GM20000 (cell line): ENCODE data around the gene CRTAC1.
A peak's percentile ranks its signal among the peaks of the same experiment; 100 is the strongest.

Source experiments
- DNase-seq: peaks from one replicate; pipeline ENCODE4 v3.0.0; 2012; ENCODE audit warnings: low spot score
- CTCF ChIP-seq: IDR thresholded peaks from 2 replicates; pipeline ENCODE4 v1.5.1; 2012; ENCODE audit warnings: mild to moderate bottlenecking, control low read depth; ENCODE audit errors: extremely low read depth, missing control alignments

Gene CRTAC1

GRCh38 chr10:98029149-98030092 lies 1.0 kb downstream of the CRTAC1 start:
- no peak for TF ChIP-seq CTCF
- DNase-seq: peak; percentile 42

GRCh38 chr10:98028168-98028770 lies 2.2 kb downstream of the CRTAC1 start:
- peak; percentile 89 for DNase-seq
- peak; percentile 64 for TF ChIP-seq CTCF

- no peak for DNase-seq
- no peak for TF ChIP-seq CTCF
These were observed 7.4 kb downstream of the CRTAC1 start for GRCh38 chr10:98023024-98023423.

GRCh38 chr10:98020784-98021183 lies 9.6 kb downstream of the CRTAC1 start:
- DNase-seq: no peak
- TF ChIP-seq CTCF: no peak

DNA sequence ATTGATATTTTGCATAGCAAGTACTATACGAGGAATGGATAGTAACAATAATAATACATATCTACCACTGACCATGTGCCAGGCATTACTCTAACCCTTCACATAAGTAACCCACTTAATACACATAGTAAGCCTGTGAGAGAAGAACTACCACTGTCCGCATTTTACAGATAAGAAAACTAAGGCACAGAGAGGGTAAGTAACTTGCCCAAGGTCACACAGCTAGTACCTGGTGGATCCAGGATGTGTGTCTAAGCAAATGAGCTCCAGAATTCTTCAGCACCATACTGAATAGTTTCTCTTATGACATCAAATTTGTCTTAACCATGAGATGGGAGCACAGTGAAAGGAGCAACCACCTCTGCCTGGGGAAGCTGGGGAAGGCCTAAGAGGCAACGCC lies 10.2 kb downstream of the CRTAC1 start:
- DNase-seq: no peak
- no peak for TF ChIP-seq CTCF

GRCh38 chr10:98019784-98020183 lies 10.6 kb downstream of the CRTAC1 start:
- DNase-seq: no peak
- no peak for TF ChIP-seq CTCF

DNA sequence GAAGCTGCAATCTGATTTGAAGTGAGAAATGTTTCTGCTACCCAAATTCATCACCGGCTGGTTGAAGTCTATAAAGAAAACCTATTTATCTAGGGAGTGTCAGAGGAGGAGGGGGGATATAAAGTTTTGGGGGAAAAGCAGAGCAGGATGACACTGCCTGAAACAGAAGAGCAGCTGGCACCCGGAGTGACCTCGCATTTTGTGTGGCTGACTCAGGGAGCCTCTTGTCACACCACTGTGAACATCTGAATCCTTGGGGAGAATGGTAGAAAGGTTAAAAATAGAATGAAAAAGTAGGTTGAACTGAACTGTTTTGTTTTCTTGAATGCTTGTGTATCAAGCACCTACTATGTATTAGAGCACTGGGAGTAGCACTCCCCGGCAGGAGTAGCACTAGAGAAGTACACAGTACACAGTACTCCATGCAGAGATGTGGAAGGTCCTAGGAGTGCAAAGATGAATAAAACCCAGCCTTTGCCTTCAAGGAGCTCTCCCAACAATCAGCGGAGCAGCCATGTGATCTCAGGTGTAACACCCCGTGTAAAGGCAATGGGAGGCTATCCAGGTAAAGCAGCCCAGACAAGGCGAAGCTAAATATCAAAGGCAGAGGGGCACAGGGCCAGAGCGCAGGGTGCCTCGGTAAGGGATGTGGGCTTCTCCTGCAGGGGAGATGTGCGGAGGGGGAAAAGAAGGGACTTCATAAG lies 13.5 kb downstream of the CRTAC1 start:
- no peak for DNase-seq
- TF ChIP-seq CTCF: no peak
